GM11168 (cell line): ENCODE results near the gene GGNBP2.

Experiments used
- in situ Hi-C: fragments of 300-500 bp; cut with MboI; formaldehyde crosslinking; loops from one replicate; pipeline ENCODE4 v1.12.0; 2022; ENCODE audit warnings: low sequenced_read_pairs; ENCODE audit not compliant: unreplicated experiment

GGNBP2 gene

GRCh38 chr17:36511216-36511615 lies 33.5 kb upstream of the GGNBP2 start:
- in situ Hi-C loops = no loop called here

GRCh38 chr17:36512641-36513040 lies 32.1 kb upstream of the GGNBP2 start:
- in situ Hi-C loops = no loop called here

GRCh38 chr17:36514856-36515255 lies 29.9 kb upstream of the GGNBP2 start:
- in situ Hi-C loops = no loop called here

- in situ Hi-C loops = no loop called here
Observed at GRCh38 chr17:36515837-36516236, 28.9 kb upstream of the GGNBP2 start.

GRCh38 chr17:36523113-36523512 lies 21.6 kb upstream of the GGNBP2 start:
- in situ Hi-C loops = no loop called here

GRCh38 chr17:36524428-36524876 lies 20.3 kb upstream of the GGNBP2 start:
- in situ Hi-C loops = no loop called here

- in situ Hi-C loops = no loop called here
Observed at GRCh38 chr17:36525113-36525512, 19.6 kb upstream of the GGNBP2 start.

- in situ Hi-C loops = no loop called here
Observed at GRCh38 chr17:36525888-36526287, 18.8 kb upstream of the GGNBP2 start.

- in situ Hi-C loops = no loop called here
Observed at GRCh38 chr17:36527621-36528250, 17.0 kb upstream of the GGNBP2 start.

GRCh38 chr17:36529121-36529520 lies 15.6 kb upstream of the GGNBP2 start:
- in situ Hi-C loops = no loop called here

GRCh38 chr17:36532435-36532975 lies 12.2 kb upstream of the GGNBP2 start:
- in situ Hi-C loops = no loop called here

GRCh38 chr17:36533935-36534839 lies 10.5 kb upstream of the GGNBP2 start:
- in situ Hi-C loops = no loop called here

- in situ Hi-C loops = no loop called here
Observed at GRCh38 chr17:36534840-36535668, 9.7 kb upstream of the GGNBP2 start, which contains the start of the genes MYO19 and PIGW. Gene MYO19 (minus strand): TSS chr17:36534868. CDS start chr17:36532538, 2,330 bp downstream. Gene PIGW (plus strand): TSS chr17:36534987. CDS start chr17:36537102, 2,115 bp downstream.

GRCh38 chr17:36535669-36536081 lies 9.0 kb upstream of the GGNBP2 start:
- in situ Hi-C loops = no loop called here

GRCh38 chr17:36540696-36541095 lies 4.0 kb upstream of the GGNBP2 start:
- in situ Hi-C loops = no loop called here

GRCh38 chr17:36542755-36543154 lies 2.0 kb upstream of the GGNBP2 start:
- in situ Hi-C loops = no loop called here

GRCh38 chr17:36544044-36544306 lies 744 bp upstream of the GGNBP2 start:
- in situ Hi-C loops = no loop called here

GRCh38 chr17:36545077-36545464 lies 352 bp downstream of the GGNBP2 start:
- in situ Hi-C loops = no loop called here

GRCh38 chr17:36545465-36546417 lies 1.0 kb downstream of the GGNBP2 start:
- in situ Hi-C loops = no loop called here
